ENCODE data around the gene SKIC8. TPM values are rescaled to one million over a fixed set of nuclear protein-coding genes. Genes with fewer than 3 reads are reported as not detected.

The SKIC8 gene
- polyA plus RNA-seq, 4 donors: 95.1 to 123 (median 111) TPM

GRCh38 chr15:78322724-78323521, 23.5 kb upstream of the SKIC8 start:
- DNase-seq (ENCODE audit: low read depth in 4 of 4, low spot score in 2 of 4): no peak

GRCh38 chr15:78322243-78322642, 22.8 kb upstream of the SKIC8 start:
- no peak for DNase-seq (ENCODE audit: low read depth in 4 of 4, low spot score in 2 of 4)

DNA sequence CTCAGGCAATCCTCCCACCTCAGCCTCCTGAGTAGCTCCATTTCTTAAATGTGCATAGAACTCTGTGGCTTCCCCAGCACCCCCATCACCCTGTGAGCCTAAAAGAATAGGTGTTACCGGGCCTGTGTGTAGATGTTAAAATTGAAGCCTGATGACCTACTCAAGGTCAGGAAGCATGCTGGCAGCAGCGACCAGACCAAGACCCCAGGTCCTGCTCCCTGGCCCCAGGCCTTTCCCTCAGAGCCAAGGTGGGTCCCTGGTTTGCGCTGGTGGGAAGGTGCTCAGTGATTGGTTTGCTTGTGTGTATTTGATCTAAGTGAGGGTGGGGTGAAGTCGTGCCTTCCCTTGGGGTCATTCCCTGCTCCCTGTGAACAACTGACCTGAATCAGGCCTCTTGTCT, 22.4 kb upstream of the SKIC8 start:
- no peak for DNase-seq (ENCODE audit: low read depth in 4 of 4, low spot score in 2 of 4)

DNA sequence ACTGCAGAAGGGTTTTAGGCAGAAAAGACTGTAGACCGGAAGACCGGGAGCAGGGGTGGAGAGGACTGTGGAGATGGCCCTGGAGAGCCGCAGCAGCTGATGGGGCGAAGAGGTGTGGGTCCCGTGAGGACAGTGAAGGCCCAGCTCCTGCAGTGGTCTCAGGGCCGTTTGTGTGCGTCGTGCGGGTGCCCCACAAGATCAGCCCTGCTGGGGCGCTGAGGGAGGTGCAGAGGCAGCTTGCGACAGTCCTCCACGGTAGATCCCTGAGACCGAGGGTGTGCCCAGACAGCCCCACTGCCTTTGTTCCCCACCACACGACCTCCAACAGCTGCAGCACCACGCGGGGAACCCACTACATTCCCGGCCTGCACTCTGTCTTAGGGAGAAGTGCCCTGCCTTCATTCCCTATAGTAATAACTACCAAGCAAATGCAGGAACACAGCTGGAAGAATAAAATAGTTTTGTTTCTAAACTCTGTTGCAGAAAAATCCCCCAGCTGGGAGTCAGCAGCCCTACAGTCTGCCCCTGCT, 21.7 kb upstream of the SKIC8 start:
- no peak for DNase-seq (ENCODE audit: low read depth in 4 of 4, low spot score in 2 of 4)

DNA sequence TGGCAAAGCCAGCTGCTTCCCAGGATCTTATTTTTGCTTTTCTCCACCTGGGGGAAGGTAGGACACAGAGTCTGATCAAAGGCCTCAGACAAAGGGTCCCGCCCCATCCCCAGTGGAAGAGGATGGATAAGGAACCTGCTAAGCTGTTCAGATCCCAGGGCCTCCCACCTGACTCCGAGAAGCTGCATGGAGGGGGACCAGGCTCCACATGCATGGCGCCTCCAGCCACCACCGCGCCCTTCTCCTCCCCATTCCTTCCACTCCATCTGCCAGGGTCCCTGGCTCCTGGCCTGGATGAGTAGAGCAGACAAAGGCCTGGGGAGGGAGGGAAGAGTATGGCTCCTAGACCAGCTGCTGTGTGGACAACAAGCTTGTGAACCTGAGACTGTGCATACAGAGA, 20.8 kb upstream of the SKIC8 start:
- no peak for DNase-seq (ENCODE audit: low read depth in 4 of 4, low spot score in 2 of 4)

- no peak for DNase-seq (ENCODE audit: low read depth in 4 of 4, low spot score in 2 of 4)
These were observed 20.2 kb upstream of the SKIC8 start for GRCh38 chr15:78319588-78319987.

DNA sequence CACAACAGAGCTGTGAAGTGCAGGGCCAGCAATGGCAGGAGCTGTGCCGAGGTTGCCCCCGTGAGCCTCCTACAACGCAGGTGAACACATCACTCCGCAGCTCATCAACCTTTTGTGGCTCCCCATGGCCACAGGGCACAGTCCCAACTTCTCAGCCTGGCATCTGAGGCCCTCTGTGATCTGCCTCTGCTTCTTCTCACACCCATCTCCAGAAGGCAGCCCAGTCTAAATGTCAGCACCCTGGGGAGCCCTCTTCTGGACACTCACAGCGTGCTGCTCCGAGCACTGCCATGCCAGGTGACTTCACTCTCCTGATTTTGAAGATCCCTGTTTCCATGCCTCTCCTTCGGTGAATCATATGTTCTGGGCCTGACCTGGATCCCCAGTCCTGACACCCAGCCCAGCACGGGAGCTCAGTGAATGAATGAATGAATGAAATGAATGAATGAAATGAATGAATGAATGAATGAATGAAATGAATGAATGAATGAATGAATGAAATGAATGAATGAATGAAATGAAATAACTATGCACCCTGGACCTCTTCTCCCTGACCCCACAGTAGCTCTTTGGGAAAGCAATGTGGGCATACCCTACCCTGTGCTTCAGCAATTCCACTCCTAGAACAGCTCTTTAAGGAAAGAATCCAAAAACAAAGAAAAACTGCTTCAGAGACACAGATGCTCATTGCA, 17.9 kb upstream of the SKIC8 start:
- DNase-seq (ENCODE audit: low read depth in 4 of 4, low spot score in 2 of 4): no peak

DNA sequence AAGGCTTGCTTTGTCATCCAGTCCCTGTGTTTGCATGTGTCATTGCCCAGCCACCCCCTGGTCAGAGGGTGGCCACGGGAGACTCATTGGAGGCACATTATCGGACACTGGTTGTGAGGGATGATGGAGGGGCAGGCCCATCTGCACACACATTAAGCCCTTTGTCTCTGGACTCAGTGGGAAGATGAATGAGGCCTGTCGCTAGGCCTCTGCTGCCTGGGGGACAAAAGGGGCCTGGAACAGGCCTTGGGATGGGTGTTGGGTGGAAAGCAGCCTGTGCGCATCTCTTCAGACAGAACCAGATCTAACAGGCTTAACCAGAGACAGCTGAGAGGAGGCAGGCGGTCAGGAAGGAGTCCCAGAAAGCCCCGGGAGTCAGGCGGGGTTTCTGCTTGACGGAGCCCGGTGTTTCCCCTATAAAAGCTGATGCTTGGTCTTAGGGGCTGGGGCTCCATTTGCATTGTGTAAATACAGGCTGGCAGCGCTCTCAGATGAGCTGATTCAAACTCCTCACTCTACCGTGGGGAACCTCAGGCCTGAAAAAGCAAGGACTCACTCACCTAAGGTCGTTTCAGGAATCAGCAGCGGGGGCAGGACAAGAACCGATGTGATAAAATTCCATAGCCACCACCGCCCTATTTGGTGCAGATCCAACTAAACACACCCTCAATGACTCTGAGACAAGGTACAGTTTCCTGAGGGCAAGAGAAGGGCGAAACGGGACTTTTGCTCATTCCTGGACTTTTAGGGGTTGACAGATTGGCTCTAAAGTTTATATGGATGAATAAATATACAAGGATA, 17.1 kb upstream of the SKIC8 start:
- no peak for DNase-seq (ENCODE audit: low read depth in 4 of 4, low spot score in 2 of 4)

- DNase-seq (ENCODE audit: low read depth in 4 of 4, low spot score in 2 of 4): no peak
These were observed 16.4 kb upstream of the SKIC8 start for GRCh38 chr15:78315686-78316282.

GRCh38 chr15:78314181-78314581, 14.8 kb upstream of the SKIC8 start:
- DNase-seq (ENCODE audit: low read depth in 4 of 4, low spot score in 2 of 4): no peak

DNA sequence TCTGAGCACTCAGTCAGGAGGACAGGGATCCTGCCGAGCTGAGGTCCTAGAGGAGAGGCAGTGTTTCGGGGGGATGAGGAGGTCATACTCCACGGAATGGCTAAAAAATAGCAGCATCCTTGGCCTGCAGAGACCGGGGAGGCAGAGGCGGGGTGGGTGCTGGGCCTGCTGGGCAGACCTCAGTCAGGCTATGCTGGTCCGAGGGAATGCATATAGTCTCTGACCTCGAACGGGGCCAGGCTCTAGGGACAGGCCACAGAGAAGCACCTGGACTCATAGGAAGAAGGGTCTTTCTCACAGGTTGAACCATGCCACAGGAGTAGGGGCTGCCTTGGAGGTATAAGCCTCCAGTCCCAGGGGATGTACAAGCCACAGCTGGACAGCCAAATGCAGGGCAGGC, 14.0 kb upstream of the SKIC8 start:
- no peak for DNase-seq (ENCODE audit: low read depth in 4 of 4, low spot score in 2 of 4)

GRCh38 chr15:78312957-78313356, 13.5 kb upstream of the SKIC8 start:
- DNase-seq (ENCODE audit: low read depth in 4 of 4, low spot score in 2 of 4): no peak

GRCh38 chr15:78312536-78312935, 13.1 kb upstream of the SKIC8 start:
- DNase-seq (ENCODE audit: low read depth in 4 of 4, low spot score in 2 of 4): no peak

GRCh38 chr15:78311292-78311691, 11.9 kb upstream of the SKIC8 start:
- DNase-seq (ENCODE audit: low read depth in 4 of 4, low spot score in 2 of 4): no peak

DNA sequence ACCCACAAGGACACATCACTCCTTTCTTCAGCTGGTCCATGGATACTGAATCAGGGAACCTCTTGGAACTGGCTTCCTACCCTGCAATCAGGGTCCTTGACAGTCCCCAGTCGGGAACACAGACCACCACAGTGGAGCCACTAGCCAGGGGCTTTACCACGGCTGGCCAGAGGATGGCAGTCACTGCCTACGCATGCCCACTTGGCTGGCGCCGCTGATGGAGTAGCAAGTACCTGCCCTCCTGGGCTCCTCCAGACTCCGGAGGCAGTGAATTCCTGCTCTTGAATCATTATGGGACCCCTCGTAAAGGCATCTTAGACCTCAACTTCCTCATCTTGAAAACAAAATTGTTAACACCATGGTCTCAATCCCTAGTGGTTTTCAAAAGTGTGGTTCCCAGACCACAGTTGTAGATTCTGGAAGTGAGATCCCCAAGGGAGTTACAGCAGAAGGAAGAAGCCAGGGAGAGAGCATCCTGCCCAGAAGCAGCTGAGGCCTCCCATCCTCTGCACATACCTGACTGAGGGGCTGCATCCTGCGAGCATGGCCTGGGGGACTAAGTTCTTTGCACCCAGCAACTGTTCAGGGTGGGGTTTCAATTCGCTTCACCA, 9.1 kb upstream of the SKIC8 start:
- DNase-seq (ENCODE audit: low read depth in 4 of 4, low spot score in 2 of 4): peak in 2 of 4 donors; percentile 23 to 56

DNA sequence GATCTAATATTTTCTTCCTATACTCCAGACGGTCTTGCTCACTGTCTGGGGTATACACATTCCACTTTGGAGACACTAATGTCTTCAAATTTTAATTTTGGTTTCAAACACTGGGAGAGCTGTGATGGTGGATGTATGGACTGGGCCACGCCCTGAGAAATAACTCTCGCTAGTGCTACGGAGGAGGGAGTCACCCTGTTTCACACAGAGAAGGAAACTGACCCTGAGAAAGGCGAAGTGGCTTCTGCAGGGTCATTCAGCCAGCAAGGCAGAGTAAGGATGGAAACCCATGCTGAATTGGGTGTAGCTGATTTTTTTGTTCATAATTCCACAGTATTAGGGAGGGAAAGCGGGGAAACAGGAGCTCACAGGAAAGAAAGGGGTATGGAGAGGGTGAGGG, 8.6 kb upstream of the SKIC8 start:
- no peak for DNase-seq (ENCODE audit: low read depth in 4 of 4, low spot score in 2 of 4)

DNA sequence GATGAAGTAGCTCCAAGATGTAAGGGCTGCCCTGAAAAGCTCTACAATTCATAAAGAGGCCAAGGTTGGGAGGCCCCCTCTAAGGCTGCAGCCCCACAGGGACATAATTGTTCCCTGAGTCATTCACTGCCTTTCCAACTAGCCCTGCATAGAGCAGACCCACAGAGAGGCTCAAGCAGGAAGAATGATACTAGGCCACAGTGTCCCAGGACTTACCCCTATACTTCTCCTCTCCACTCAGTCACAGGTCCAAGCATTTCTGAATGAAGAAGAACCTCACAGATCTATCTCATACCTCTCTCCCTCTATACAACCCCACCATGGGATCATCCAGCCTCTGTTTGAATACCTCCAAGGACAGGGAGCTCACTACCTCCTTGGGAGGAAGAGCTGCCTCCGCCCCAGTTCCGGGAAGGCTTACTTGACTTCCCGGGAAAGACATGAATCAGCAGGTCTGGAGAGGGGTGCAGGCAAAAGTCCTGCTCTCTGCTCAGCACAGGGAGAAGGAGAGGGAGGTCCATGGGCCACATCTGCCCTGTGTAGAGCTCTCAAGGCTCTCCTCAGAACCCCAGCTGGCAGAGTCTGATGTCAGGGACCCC, 6.9 kb upstream of the SKIC8 start:
- DNase-seq (ENCODE audit: low read depth in 4 of 4, low spot score in 2 of 4): no peak

DNA sequence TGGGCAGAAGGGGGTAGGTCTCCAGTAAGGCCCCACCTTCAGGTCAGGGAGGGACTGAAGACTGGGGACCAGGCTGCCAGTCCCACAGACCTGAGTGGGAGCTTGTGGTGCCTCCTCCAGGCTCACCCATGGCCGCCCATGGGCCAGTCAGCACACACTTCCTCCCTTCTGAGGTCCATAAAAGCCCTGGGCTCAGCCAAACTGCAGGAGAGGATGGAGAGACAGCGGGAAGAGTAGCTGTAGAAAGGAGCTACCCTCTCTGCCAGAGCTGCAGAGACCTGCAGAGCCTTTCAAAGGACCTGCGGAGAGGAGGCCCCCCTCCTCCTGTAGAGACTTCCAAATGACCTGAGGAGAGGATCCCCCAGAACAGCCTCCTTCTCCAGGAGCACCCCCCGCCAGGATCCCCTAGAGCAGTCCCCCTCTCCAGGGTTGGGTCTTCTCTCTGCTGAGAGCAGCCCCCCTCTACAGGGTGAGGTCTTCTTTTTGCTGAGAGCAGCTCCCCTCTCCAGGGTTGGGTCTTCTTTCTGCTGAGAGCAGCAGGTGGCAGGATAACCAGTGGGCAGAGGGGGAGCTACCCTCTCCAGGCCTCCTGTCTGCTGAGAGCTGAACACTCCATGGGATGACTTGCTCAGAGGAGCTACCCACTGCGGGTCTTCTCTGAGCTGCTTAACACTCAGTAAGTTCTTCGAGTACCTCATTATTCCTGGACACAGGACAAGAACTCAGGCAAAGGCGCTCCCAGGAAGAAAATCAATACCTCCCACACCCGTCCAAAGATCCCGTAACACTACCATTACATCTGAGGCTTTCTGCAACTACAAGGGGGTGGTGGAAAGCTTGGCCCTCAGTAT, 5.0 kb upstream of the SKIC8 start:
- no peak for DNase-seq (ENCODE audit: low read depth in 4 of 4, low spot score in 2 of 4)
